ENCODE measurements around the gene ATP10A. TPM values are rescaled to one million over a fixed set of nuclear protein-coding genes. Genes with fewer than 3 reads are reported as not detected.
A peak's percentile ranks its signal among the peaks of the same experiment; 100 is the strongest.

The ATP10A gene
- total RNA-seq, 1 donor from 2014 or later: 6.8 TPM

GRCh38 chr15:25863968-25864580 is 947 bp upstream of the ATP10A start:
- Mint-ChIP-seq H3K27ac (ENCODE audit: unreplicated experiment) (no peak overlapping the region), H3K36me3 (ENCODE audit: low read depth) (no peaks in the 10 kb centered on the region), H3K27me3 (ENCODE audit: low read depth) (peaks cover 52% of the 10 kb centered on the region), H3K4me1 (peaks cover 15% of the 10 kb centered on the region), H3K9me3 (no peaks in the 10 kb centered on the region), H3K4me3 (peak overlapping the region; percentile 89)
- DNase-seq (ENCODE audit: low read depth, low spot score): no peak
- TF ChIP-seq CTCF (conservative IDR thresholded peaks at IDR 0.05): no peak

- peak overlapping the region; percentile 81 for H3K4me3 Mint-ChIP-seq
- no peaks in the 10 kb centered on the region for H3K36me3 Mint-ChIP-seq (ENCODE audit: low read depth)
- peaks cover 58% of the 10 kb centered on the region for H3K27me3 Mint-ChIP-seq (ENCODE audit: low read depth)
- TF ChIP-seq CTCF (conservative IDR thresholded peaks at IDR 0.05): no peak
- no peak overlapping the region for H3K27ac Mint-ChIP-seq (ENCODE audit: unreplicated experiment)
- H3K4me1 Mint-ChIP-seq: peaks cover 15% of the 10 kb centered on the region
- DNase-seq (ENCODE audit: low read depth, low spot score): no peak
- no peaks in the 10 kb centered on the region for H3K9me3 Mint-ChIP-seq
These were observed 536 bp downstream of the ATP10A start for GRCh38 chr15:25862472-25863110.

GRCh38 chr15:25862071-25862471 is 1.1 kb downstream of the ATP10A start:
- DNase-seq (ENCODE audit: low read depth, low spot score): no peak
- peak overlapping the region; percentile 81 for H3K4me3 Mint-ChIP-seq
- peaks cover 15% of the 10 kb centered on the region for H3K4me1 Mint-ChIP-seq
- no peaks in the 10 kb centered on the region for H3K9me3 Mint-ChIP-seq
- peaks cover 58% of the 10 kb centered on the region for H3K27me3 Mint-ChIP-seq (ENCODE audit: low read depth)
- H3K27ac Mint-ChIP-seq (ENCODE audit: unreplicated experiment): no peak overlapping the region
- TF ChIP-seq CTCF (conservative IDR thresholded peaks at IDR 0.05): no peak
- H3K36me3 Mint-ChIP-seq (ENCODE audit: low read depth): no peaks in the 10 kb centered on the region

GRCh38 chr15:25860885-25861866 is 2.0 kb downstream of the ATP10A start:
- DNase-seq (ENCODE audit: low read depth, low spot score): no peak
- H3K36me3 Mint-ChIP-seq (ENCODE audit: low read depth): no peaks in the 10 kb centered on the region

More at GRCh38 chr15:25860885-25861866, 2.0 kb downstream of the ATP10A start:
- Mint-ChIP-seq H3K4me1 (peaks cover 15% of the 10 kb centered on the region), H3K9me3 (no peaks in the 10 kb centered on the region), H3K27me3 (ENCODE audit: low read depth) (peaks cover 58% of the 10 kb centered on the region), H3K4me3 (peak overlapping the region; percentile 84), H3K27ac (ENCODE audit: unreplicated experiment) (no peak overlapping the region)
- TF ChIP-seq CTCF (conservative IDR thresholded peaks at IDR 0.05): no peak

Measured in neural crest cell (in vitro differentiated cells).